ENCODE results near the gene TWF2. TPM values are rescaled to one million over a fixed set of nuclear protein-coding genes. Genes with fewer than 3 reads are reported as not detected.
A peak's percentile ranks its signal among the peaks of the same experiment; 100 is the strongest.

The TWF2 gene
- total and polyA plus RNA-seq, 9 of the 15 experiments (the other 6 are each of a cell fraction or from before 2014, with no cell fraction given): 0.11 to 61.9 (median 29.7) TPM

GRCh38 chr3:52277972-52278509 is 39.1 kb upstream of the TWF2 start (continued):
- TF ChIP-seq REST (IDR thresholded peaks at IDR 0.05; ENCODE audit: borderline replicate concordance): no peak
- no peak for TF ChIP-seq REST (CRISPR knock-in tag; IDR thresholded peaks at IDR 0.05; ENCODE audit: low read depth)
- no peak for TF ChIP-seq NR2C1 (IDR thresholded peaks at IDR 0.05)
- no peak for TF ChIP-seq NR2C1 (tag; IDR thresholded peaks at IDR 0.05)
- TF ChIP-seq CBX8 (IDR thresholded peaks at IDR 0.05; ENCODE audit: borderline replicate concordance, extremely low read depth, low read depth, low read length, poor library complexity, severe bottlenecking): no peak
- TF ChIP-seq HCFC1 (IDR thresholded peaks at IDR 0.05; ENCODE audit: low read depth, low read length): no peak
- no peak for TF ChIP-seq CHD4 (IDR thresholded peaks at IDR 0.05; ENCODE audit: insufficient read depth, insufficient replicate concordance, low read depth, low read length, poor library complexity, severe bottlenecking)
- TF ChIP-seq FIP1L1 (IDR thresholded peaks at IDR 0.05; ENCODE audit: low read depth, low read length, poor library complexity, severe bottlenecking): no peak
- TF ChIP-seq NELFE (IDR thresholded peaks at IDR 0.05; ENCODE audit: insufficient read depth, insufficient read length): no peak
- TF ChIP-seq ZFX (CRISPR knock-in tag; IDR thresholded peaks at IDR 0.05): peak; percentile 84
- no peak for TF ChIP-seq ETV6 (IDR thresholded peaks at IDR 0.05; ENCODE audit: borderline replicate concordance in 1 of 2, low read depth in 2 of 2, low read length in 1 of 2)
- no peak for TF ChIP-seq ETV6 (CRISPR knock-in tag; IDR thresholded peaks at IDR 0.05; ENCODE audit: borderline replicate concordance)
- 0 out of 2 replicates have a peak, but pooled peaks have one; percentile 3 for TF ChIP-seq TEAD4 (IDR thresholded peaks at IDR 0.05; ENCODE audit: low read length)
- no peak for TF ChIP-seq TEAD4 (CRISPR knock-in tag; IDR thresholded peaks at IDR 0.05; ENCODE audit: borderline replicate concordance)
- TF ChIP-seq HDAC8 (tag; IDR thresholded peaks at IDR 0.05): no peak
- TF ChIP-seq PPARD (CRISPR knock-in tag; IDR thresholded peaks at IDR 0.05): no peak
- TF ChIP-seq HDGF (IDR thresholded peaks at IDR 0.05): no peak
- peak; percentile 35; the same call in 1 of the 2 replicates for TF ChIP-seq MYC (IDR thresholded peaks at IDR 0.05; ENCODE audit: low read depth, low read length)
- TF ChIP-seq MYC (CRISPR knock-in tag; IDR thresholded peaks at IDR 0.05; ENCODE audit: borderline replicate concordance, low read depth): no peak
- TF ChIP-seq ZBTB26 (CRISPR knock-in tag; IDR thresholded peaks at IDR 0.05): no peak

Data from K562 (cell line).